COR-L47 (cell line): Measurements from ENCODE around the gene ABCA7.

ENCODE experiments used
- DNase-seq: peaks from one replicate; lab custom pipeline; 2025; lab: John Stamatoyannopoulos, UW

The ABCA7 gene, protein sequence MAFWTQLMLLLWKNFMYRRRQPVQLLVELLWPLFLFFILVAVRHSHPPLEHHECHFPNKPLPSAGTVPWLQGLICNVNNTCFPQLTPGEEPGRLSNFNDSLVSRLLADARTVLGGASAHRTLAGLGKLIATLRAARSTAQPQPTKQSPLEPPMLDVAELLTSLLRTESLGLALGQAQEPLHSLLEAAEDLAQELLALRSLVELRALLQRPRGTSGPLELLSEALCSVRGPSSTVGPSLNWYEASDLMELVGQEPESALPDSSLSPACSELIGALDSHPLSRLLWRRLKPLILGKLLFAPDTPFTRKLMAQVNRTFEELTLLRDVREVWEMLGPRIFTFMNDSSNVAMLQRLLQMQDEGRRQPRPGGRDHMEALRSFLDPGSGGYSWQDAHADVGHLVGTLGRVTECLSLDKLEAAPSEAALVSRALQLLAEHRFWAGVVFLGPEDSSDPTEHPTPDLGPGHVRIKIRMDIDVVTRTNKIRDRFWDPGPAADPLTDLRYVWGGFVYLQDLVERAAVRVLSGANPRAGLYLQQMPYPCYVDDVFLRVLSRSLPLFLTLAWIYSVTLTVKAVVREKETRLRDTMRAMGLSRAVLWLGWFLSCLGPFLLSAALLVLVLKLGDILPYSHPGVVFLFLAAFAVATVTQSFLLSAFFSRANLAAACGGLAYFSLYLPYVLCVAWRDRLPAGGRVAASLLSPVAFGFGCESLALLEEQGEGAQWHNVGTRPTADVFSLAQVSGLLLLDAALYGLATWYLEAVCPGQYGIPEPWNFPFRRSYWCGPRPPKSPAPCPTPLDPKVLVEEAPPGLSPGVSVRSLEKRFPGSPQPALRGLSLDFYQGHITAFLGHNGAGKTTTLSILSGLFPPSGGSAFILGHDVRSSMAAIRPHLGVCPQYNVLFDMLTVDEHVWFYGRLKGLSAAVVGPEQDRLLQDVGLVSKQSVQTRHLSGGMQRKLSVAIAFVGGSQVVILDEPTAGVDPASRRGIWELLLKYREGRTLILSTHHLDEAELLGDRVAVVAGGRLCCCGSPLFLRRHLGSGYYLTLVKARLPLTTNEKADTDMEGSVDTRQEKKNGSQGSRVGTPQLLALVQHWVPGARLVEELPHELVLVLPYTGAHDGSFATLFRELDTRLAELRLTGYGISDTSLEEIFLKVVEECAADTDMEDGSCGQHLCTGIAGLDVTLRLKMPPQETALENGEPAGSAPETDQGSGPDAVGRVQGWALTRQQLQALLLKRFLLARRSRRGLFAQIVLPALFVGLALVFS (N-terminal part only)

DNA sequence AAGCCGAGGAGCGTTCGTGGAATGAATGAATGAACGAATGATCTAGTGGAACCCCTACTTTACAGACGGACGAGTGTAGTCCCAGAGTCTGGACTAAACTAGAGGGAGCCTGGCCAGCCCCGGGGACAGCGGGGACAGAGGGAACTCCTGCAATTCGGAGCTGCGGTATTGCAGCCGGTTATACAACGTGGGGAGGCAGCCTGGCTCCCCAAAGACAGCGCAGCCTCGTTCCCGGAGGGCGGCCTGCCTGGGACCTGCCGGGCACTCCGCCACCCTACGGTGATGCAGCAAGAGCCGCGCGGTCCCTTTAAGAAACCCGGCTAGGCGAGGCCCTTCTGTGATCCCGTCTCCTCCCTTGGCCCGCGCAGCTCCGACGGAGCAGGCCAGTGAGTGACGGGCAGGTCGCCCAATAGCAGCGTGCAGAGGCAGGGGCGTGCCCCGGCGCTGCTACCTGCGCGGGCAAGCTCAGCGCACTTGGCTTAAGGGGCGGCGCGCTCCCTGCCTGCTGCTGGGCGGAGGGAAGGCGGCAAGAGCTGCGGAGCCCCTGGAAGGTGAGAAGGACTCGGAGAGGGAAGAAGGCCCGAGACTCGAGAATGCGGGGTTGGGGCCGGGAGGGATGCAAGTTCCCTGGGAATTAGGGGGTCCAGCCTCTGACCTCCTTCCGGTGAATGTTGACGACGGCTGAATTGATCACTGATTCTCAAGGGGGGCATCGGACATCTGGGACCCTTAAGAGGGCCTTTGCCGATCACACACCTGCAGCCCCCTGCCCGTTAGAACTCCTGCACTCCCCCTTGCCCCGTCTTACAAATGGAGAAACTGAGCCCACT lies at the start of gene ABCA7:
TSS of gene ABCA7 (plus strand) at position 462 of the 830 bp plus-strand sequence. CDS start 1,255 bp downstream, outside the sequence.
- DNase-seq = peak; percentile 95

DNA sequence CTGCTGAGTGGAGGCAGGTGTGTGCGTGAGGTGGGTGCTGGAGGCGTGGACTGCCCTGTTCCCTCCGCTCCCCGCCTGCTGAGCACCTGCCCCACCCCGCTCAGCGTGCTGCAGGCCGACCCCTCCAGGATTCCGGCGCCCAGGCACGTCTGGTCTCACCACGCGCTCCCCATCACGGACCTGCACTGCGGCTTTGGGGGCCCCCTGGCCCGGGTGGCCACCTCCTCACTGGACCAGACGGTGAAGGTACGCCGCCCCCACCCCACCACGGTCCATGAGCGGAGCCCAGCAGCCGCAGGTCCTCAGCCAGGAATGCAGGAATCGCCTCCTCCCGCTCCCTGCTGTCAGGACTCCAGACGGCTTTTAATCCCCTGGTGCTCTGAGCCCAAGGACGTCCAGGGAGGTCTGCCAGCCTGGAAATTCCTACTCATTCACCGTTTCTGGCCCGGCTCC lies 49.8 kb upstream of the ABCA7 start:
- DNase-seq = no peak

GRCh38 chr19:990746-991145 lies 49.2 kb upstream of the ABCA7 start:
- no peak for DNase-seq

GRCh38 chr19:991174-991931 lies 48.6 kb upstream of the ABCA7 start:
- no peak for DNase-seq

DNA sequence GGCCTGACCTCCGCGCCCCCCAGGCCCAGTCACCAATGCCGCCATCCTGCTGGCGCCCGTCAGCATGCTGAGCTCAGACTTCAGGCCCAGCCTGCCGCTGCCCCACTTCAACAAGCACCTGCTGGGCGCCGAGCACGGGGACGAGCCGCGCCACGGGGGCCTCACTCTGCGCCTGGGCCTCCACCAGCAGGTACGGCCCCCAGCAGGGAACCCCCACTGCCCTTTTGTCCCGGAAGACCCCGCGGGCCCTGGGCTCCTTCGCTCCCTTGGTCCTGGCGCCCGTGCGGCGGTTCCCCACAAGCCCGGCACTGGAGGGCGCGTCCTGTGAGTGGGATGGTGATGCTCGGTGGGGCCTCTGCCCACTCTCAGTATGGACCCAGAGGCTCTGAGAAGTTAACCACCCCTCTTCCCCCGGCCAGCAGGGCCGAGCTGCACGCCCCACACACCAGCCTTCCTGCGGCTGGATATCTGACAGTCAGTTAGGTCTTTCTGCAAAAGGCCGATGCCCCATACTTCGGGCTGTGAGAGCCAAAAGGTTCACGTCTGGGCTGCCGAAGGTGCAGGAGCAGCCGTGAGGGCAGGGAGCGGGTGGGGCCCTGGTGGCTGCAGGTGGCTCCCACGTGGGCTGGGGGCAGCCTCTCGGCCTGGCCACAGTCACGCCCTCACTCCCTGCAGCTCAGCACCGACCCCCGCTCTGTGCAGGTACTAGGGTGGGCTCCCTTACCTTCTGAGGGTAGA lies 47.8 kb upstream of the ABCA7 start:
- DNase-seq = no peak

DNA sequence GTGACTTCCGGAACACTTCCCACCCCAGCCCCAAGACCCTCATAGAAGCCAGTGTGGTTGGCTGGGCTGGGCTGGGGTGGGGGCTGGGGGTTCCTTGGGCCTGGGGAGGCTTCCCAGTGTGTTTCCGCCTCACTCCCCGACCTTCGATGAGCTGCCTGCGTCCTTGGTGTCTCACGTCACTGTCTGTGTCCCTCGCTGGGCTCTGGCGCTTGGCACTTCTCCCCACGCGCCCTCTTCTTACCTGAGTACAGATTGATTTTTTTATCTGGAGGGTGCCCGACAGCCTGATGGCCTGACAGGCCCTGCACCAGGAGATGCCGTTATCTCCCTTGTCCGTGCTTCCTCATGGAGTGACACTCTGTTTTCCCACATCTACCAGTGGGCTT lies 47.2 kb upstream of the ABCA7 start:
- no peak for DNase-seq

- no peak for DNase-seq
Observed at GRCh38 chr19:993361-993830, 46.5 kb upstream of the ABCA7 start.

DNA sequence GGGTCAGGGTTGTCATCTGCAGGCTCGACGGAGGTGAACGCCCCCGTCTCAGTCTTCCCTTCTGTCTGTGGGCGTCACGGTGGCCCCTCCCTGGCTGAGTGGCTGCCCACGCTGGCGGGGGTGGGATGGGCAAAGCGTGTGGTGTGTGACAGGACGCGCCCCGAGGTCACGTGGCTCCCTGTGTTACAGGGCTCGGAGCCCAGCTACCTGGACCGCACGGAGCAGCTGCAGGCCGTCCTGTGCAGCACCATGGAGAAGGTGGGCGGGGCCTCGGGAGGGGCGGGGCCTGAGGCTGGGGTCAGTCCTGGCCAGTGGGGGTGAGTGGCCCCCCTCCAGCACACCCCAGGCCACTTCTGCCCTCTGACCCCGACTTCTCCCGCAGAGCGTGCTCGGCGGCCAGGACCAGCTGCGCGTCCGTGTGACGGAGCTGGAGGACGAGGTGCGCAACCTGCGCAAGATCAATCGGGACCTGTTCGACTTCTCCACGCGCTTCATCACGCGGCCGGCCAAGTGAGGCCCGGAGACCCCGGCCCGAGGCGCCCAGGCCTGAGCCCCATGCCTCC lies 46.0 kb upstream of the ABCA7 start:
- no peak for DNase-seq

DNA sequence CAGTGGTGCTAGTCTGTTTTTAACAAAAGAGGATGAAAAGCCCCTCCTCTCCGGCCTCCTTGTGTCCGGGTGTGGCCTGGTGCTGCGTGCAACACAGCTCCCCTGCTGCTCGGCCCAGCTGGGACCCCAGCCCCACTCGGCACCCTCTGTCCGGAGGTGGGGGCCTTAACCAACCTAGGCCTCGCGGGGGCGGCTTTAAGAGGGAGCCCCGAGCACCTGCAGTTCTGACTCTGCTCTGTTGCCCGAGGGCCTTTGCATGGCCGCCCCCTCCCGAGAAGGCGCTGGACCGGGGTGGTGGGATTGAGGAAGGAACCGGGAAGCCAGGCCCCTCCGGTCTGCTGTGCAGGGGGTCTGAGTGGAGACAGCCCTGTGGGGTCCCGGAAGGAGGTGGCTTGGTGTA lies 45.4 kb upstream of the ABCA7 start:
- no peak for DNase-seq

DNA sequence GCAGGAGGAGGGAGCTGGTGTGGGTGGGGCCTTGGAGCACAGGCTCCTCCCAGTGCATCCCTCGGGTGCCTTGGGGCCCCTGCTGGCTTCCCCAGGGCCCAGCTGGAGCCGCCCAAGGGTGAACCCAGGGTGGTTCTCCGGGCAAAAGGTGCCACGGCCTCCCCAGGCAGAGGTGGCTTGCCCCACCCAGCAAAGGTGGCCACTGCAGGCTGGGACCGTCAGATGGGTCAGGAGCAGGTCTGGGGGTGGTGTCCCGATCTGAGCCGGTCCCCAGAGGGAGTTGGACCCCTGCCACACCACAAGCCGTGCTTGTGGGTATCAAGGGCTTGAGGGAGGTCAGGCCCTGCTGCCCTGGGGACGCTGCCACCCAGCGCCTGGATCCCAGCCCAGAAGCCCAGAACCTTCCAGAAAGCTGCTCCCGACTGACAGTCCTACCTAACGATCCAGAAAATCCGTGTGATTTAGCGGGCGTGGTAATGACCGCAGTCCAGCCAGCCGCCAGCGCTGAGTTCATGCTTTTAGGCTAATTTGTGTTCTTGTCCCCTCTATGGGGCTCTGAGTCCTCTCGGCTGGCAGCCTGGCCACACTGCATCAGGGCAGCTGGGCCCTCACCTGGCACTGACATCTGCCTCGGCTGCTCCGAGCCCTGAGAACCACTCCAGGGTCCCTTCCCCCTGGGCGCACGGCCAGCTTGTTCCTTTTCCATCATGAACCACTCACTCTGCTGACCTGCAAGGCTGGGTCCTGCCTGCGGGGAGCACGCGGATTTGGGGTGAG lies 44.7 kb upstream of the ABCA7 start:
- DNase-seq = no peak

GRCh38 chr19:996051-996838 lies 43.7 kb upstream of the ABCA7 start:
- peak; percentile 65 for DNase-seq

GRCh38 chr19:998064-998463 lies 41.8 kb upstream of the ABCA7 start:
- DNase-seq = no peak

GRCh38 chr19:999379-999719 lies 40.6 kb upstream of the ABCA7 start:
- no peak for DNase-seq

DNA sequence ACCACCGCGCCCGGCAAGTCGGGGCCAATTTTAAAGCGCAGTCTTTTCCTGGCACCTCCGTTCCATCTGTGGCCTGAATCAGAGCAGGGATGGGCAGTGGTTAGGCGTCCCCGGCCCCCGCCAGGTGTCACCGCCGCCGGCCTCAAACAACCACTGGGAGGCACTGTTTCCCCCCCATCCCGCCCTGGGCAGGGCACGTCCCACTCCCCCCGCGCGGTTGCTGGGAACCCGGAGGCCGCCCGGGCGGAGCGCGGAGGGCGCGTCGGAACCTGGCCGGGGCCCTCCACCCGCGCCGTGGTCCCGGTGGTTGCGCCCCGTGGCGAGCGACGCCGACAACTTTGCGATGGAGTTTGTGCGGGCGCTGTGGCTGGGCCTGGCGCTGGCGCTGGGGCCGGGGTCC lies 39.8 kb upstream of the ABCA7 start, which contains the start of gene GRIN3B:
TSS of gene GRIN3B (plus strand) at position 325 of the 400 bp plus-strand sequence. CDS start at position 344, 19 bp downstream.
- DNase-seq = no peak

DNA sequence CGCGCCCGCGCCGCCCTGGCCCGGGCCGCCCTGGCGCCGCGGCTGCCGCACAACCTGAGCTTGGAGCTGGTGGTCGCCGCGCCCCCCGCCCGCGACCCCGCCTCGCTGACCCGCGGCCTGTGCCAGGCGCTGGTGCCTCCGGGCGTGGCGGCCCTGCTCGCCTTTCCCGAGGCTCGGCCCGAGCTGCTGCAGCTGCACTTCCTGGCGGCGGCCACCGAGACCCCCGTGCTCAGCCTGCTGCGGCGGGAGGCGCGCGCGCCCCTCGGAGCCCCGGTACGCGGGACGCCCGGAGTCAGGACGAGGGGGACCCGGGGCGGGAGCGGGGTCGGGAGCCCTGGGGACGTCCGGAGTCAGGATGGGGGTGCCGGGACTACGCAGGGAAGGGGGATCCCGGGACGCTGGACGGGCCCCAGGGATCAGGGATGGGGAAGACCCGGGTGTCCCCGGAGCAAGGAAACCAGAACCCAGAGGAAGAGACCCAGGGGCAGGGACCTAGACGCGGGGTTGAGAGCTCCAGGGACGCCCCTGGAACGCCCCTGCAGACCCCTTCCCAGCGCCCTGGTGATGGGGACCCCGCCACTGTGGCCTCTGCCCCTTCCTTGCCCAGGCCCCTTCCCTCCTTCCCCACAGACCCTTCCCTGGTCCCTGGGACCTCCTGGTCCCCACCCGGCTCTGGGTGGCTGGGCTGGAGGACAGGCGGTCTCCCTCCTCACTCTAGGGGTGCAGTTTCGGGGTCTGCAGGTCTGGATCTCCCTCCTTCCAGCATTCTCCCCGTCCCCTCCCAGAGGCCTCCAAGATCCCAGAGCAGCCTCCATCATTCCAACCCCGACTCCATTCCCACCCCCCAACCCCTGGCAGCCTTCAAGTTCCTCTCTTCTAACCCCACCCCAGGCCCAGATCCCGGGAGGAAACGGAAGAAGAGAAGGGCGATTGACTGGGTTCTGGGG lies 39.0 kb upstream of the ABCA7 start:
- DNase-seq = no peak

DNA sequence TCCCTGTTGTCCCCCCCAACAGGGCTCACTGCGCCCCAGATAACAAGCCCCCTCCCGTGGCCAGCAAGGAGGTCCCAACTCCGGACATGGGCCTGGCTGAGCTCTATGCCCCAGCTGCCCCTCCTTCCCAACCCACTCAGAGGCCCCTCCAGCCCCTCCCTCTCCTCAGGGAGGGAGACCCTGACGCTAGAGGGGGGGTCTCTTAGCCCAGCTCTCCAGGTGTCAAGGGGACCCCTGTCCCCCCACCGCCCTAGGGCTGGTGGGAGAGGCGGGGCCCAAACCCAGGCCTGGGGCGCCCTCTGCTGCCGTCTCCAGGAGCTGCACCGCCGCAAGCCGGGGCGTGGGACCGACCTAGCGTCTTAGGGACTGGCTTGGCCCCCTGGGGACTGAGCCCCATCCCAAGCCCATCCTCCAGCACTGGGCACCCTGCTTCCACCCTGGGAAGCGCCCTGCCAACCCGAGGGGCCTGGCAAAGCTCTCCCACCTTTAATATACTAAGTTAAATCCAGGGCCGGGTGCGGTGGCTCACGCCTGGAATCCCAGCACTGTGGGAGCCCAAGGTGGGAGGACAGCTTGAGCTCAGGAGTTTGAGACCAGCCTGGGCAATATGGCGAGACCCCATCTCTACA lies 38.3 kb upstream of the ABCA7 start:
- DNase-seq = no peak
